GM15510 (cell line): Measurements from ENCODE around the gene PRKD2.

Experiments used
- POLR2A ChIP-seq: IDR thresholded peaks from 3 replicates; pipeline ENCODE4 v1.6.1; 2011; ENCODE audit warnings: borderline replicate concordance; ENCODE audit not compliant: insufficient read length; ENCODE audit errors: extremely low read depth

Gene PRKD2

GRCh38 chr19:46648060-46648960 lies 68.6 kb downstream of the PRKD2 start:
- no peak for TF ChIP-seq POLR2A

- no peak for TF ChIP-seq POLR2A
Measured at GRCh38 chr19:46646402-46646801, 70.5 kb downstream of the PRKD2 start.

GRCh38 chr19:46644720-46645119 lies 72.2 kb downstream of the PRKD2 start:
- TF ChIP-seq POLR2A, result no peak

GRCh38 chr19:46640656-46641055 lies 76.3 kb downstream of the PRKD2 start:
- no peak for TF ChIP-seq POLR2A

- no peak for TF ChIP-seq POLR2A
Measured at GRCh38 chr19:46639358-46640182, 77.3 kb downstream of the PRKD2 start.

GRCh38 chr19:46637224-46637623 lies 79.7 kb downstream of the PRKD2 start:
- no peak for TF ChIP-seq POLR2A

GRCh38 chr19:46635920-46636761 lies 80.8 kb downstream of the PRKD2 start, which contains the start of gene GNG8:
GNG8 (minus strand) TSS chr19:46636202; CDS start chr19:46634682, 1,520 bp downstream.
- TF ChIP-seq POLR2A, result no peak

GRCh38 chr19:46634656-46635218 lies 82.2 kb downstream of the PRKD2 start:
- no peak for TF ChIP-seq POLR2A

- no peak for TF ChIP-seq POLR2A
Measured at GRCh38 chr19:46634045-46634655, 82.8 kb downstream of the PRKD2 start.

- TF ChIP-seq POLR2A, result no peak
Measured at GRCh38 chr19:46633130-46633529, 83.8 kb downstream of the PRKD2 start.

GRCh38 chr19:46631481-46631880 lies 85.4 kb downstream of the PRKD2 start:
- no peak for TF ChIP-seq POLR2A

GRCh38 chr19:46630586-46631205 lies 86.2 kb downstream of the PRKD2 start:
- no peak for TF ChIP-seq POLR2A

- no peak for TF ChIP-seq POLR2A
Measured at GRCh38 chr19:46629546-46630025, 87.3 kb downstream of the PRKD2 start.
